Mesothelial cell of epicardium (in vitro differentiated cells): ENCODE data around the gene DUSP8. TPM values are rescaled to one million over a fixed set of nuclear protein-coding genes. Genes with fewer than 3 reads are reported as not detected.
"Not testable (repeated sequence)": the region's sequence is repeated elsewhere in the genome, so short reads cannot be mapped to it uniquely, and the experiment has no call there.

ENCODE experiments used
- DNase-seq, 2 experiments: peaks; one replicate each; pipeline ENCODE4 v3.0.0; 2021; ENCODE audit warnings: low spot score in 2 of 2; ENCODE audit not compliant: unreplicated experiment in 2 of 2
- H3K27ac Mint-ChIP-seq: 2 replicates; pipeline ENCODE4 v1.8.0; 2021; ENCODE audit warnings: mixed read lengths
- H3K27me3 Mint-ChIP-seq: 2 replicates; pipeline ENCODE4 v1.8.0; 2021; ENCODE audit warnings: low read depth, mixed read lengths
- H3K36me3 Mint-ChIP-seq: 2 replicates; pipeline ENCODE4 v1.8.0; 2021; ENCODE audit warnings: mixed read lengths
- H3K4me1 Mint-ChIP-seq: 2 replicates; pipeline ENCODE4 v1.8.0; 2021; ENCODE audit warnings: mixed read lengths
- H3K4me3 Mint-ChIP-seq: 2 replicates; pipeline ENCODE4 v1.8.0; 2021; ENCODE audit warnings: mild to moderate bottlenecking, moderate library complexity, mixed read lengths
- H3K9me3 Mint-ChIP-seq: 2 replicates; pipeline ENCODE4 v1.8.0; 2021; ENCODE audit warnings: mixed read lengths
- CTCF ChIP-seq: fragments of 200-600 bp; sonication (generic); IDR thresholded peaks from one replicate; pipeline ENCODE4 v1.5.0; 2021; ENCODE audit warnings: antibody characterized with exemption; ENCODE audit not compliant: unreplicated experiment
- total RNA-seq: library from RNA; stranded (reverse); gene quantifications from 3 replicates; pipeline ENCODE4 v1.2.1, GENCODE V29; 2021

The DUSP8 gene
- total RNA-seq, result 7.8 to 9.1 TPM (median 8.9 TPM) in 3 replicates

GRCh38 chr11:1572197-1573076 is at the start of gene DUSP8:
TSS of gene DUSP8 (minus strand) at chr11:1572271. CDS start at chr11:1565826, 6,445 bp downstream.
- Mint-ChIP-seq H3K4me1 (no peaks in the 10 kb centered on the region), H3K27me3 (peaks cover 33% of the 10 kb centered on the region), H3K36me3 (no peaks in the 10 kb centered on the region), H3K4me3 (peak within 1 kb of the TSS; percentile 59), H3K9me3 (no peaks in the 10 kb centered on the region), H3K27ac (no peak within 1 kb of the TSS)
- peak; percentile 87 to 94 for DNase-seq
- no peak for TF ChIP-seq CTCF

- Mint-ChIP-seq H3K4me1 (peaks cover 7% of the 10 kb centered on the region), H3K27ac (no peak overlapping the region), H3K9me3 (peaks cover 15% of the 10 kb centered on the region), H3K36me3 (no peaks in the 10 kb centered on the region), H3K4me3 (no peak overlapping the region), H3K27me3 (peaks cover 38% of the 10 kb centered on the region)
- no peak for DNase-seq
- no peak for TF ChIP-seq CTCF
Measured at GRCh38 chr11:1619449-1619848, 47.4 kb upstream of the DUSP8 start.

GRCh38 chr11:1618231-1618630 is 46.2 kb upstream of the DUSP8 start:
- no peak for TF ChIP-seq CTCF
- H3K4me3 Mint-ChIP-seq, result no peak overlapping the region
- H3K27me3 Mint-ChIP-seq, result peaks cover 33% of the 10 kb centered on the region
- H3K27ac Mint-ChIP-seq, result no peak overlapping the region
- H3K36me3 Mint-ChIP-seq, result no peaks in the 10 kb centered on the region
- peaks cover 15% of the 10 kb centered on the region for H3K9me3 Mint-ChIP-seq
- no peak for DNase-seq
- H3K4me1 Mint-ChIP-seq, result peaks cover 7% of the 10 kb centered on the region

- Mint-ChIP-seq H3K4me3 (no peak within 1 kb of the TSS), H3K4me1 (peaks cover 8% of the 10 kb centered on the region), H3K36me3 (no peaks in the 10 kb centered on the region), H3K27ac (no peak within 1 kb of the TSS), H3K9me3 (peaks cover 4% of the 10 kb centered on the region), H3K27me3 (peaks cover 33% of the 10 kb centered on the region)
- no peak for DNase-seq
- TF ChIP-seq CTCF, result no peak
Measured at GRCh38 chr11:1608363-1608762, 36.3 kb upstream of the DUSP8 start, which contains the start of gene KRTAP5-3. TSS of gene KRTAP5-3 (minus strand) at chr11:1608463. CDS start at chr11:1608385, 78 bp downstream.

GRCh38 chr11:1607901-1608300 is 35.8 kb upstream of the DUSP8 start:
- DNase-seq, H3K4me3 Mint-ChIP-seq, H3K4me1 Mint-ChIP-seq, H3K27ac Mint-ChIP-seq, H3K9me3 Mint-ChIP-seq, H3K36me3 Mint-ChIP-seq: not testable (repeated sequence)
- peaks cover 38% of the 10 kb centered on the region for H3K27me3 Mint-ChIP-seq

GRCh38 chr11:1607156-1607845 is 35.2 kb upstream of the DUSP8 start:
- H3K4me3 Mint-ChIP-seq, H3K36me3 Mint-ChIP-seq, H3K27ac Mint-ChIP-seq, DNase-seq, H3K9me3 Mint-ChIP-seq, H3K4me1 Mint-ChIP-seq: not testable (repeated sequence)
- peaks cover 41% of the 10 kb centered on the region for H3K27me3 Mint-ChIP-seq

- not testable (repeated sequence) for H3K4me1 Mint-ChIP-seq, H3K9me3 Mint-ChIP-seq, H3K36me3 Mint-ChIP-seq, H3K4me3 Mint-ChIP-seq, H3K27ac Mint-ChIP-seq, DNase-seq
- peaks cover 48% of the 10 kb centered on the region for H3K27me3 Mint-ChIP-seq
Measured at GRCh38 chr11:1605923-1606322, 33.9 kb upstream of the DUSP8 start.
